Hematopoietic multipotent progenitor cell treated with erythropoietin and hydrocortisone succinate and interleukin-3 and kit ligand, for 17 days (in vitro differentiated cells): ENCODE data around the gene NAB2.
"Not testable (repeated sequence)": the region's sequence is repeated elsewhere in the genome, so short reads cannot be mapped to it uniquely, and the experiment has no call there.

Experiments used
- DNase-seq: peaks from one replicate; pipeline ENCODE4 v3.0.0-alpha.2; 2015; ENCODE audit warnings: low spot score

The NAB2 gene

GRCh38 chr12:57112492-57113294 is 23.8 kb downstream of the NAB2 start:
- DNase-seq = no peak

- DNase-seq = no peak
These were observed 27.8 kb downstream of the NAB2 start for GRCh38 chr12:57116580-57117281.

- no peak for DNase-seq
These were observed 29.9 kb downstream of the NAB2 start for GRCh38 chr12:57118711-57119271.

- DNase-seq = no peak
These were observed 30.6 kb downstream of the NAB2 start for GRCh38 chr12:57119294-57120085.

- not testable (repeated sequence) for DNase-seq
These were observed 31.8 kb downstream of the NAB2 start for GRCh38 chr12:57120718-57121117.

GRCh38 chr12:57123813-57124212 is 34.9 kb downstream of the NAB2 start:
- no peak for DNase-seq

GRCh38 chr12:57124261-57124877 is 35.5 kb downstream of the NAB2 start:
- DNase-seq = peak; percentile 89

GRCh38 chr12:57126061-57126460 is 37.1 kb downstream of the NAB2 start:
- no peak for DNase-seq

- DNase-seq = peak; percentile 57
These were observed 37.6 kb downstream of the NAB2 start for GRCh38 chr12:57126561-57126960.

- DNase-seq = peak; percentile 84
These were observed 38.3 kb downstream of the NAB2 start for GRCh38 chr12:57127101-57127725.

GRCh38 chr12:57127726-57128518 is 39.0 kb downstream of the NAB2 start, which contains the start of gene LRP1:
Gene LRP1 (plus strand): TSS chr12:57128483. CDS start chr12:57128965, 482 bp downstream.
- peak; percentile 69 for DNase-seq

GRCh38 chr12:57128519-57129247 is 39.8 kb downstream of the NAB2 start:
- DNase-seq = no peak

- DNase-seq = no peak
These were observed 40.5 kb downstream of the NAB2 start for GRCh38 chr12:57129321-57129842.

- DNase-seq = no peak
These were observed 41.0 kb downstream of the NAB2 start for GRCh38 chr12:57129889-57130288.

- DNase-seq = no peak
These were observed 42.0 kb downstream of the NAB2 start for GRCh38 chr12:57130941-57131340.

- no peak for DNase-seq
These were observed 43.2 kb downstream of the NAB2 start for GRCh38 chr12:57131896-57132744.

- DNase-seq = no peak
These were observed 44.2 kb downstream of the NAB2 start for GRCh38 chr12:57133013-57133569.

GRCh38 chr12:57133916-57134315 is 45.0 kb downstream of the NAB2 start:
- DNase-seq = no peak
